Astrocyte of the spinal cord (primary cell): ENCODE results near the gene INTS7.

Source experiments
- DNase-seq: peaks from one replicate; pipeline ENCODE4 v3.0.0; 2011; ENCODE audit warnings: low read depth, low spot score
- H3K4me3 ChIP-seq: 2 replicates; pipeline ENCODE4 v1.5.1; 2011; ENCODE audit warnings: low read depth, mild to moderate bottlenecking, low read length, moderate library complexity
- CTCF ChIP-seq: IDR thresholded peaks from 2 replicates; pipeline ENCODE4 v1.5.1; 2012; ENCODE audit warnings: low read depth, mild to moderate bottlenecking, low read length, inconsistent platforms
- in situ Hi-C: cut with HindIII; loops from 2 replicates; pipeline ENCODE4 v1.10.0; 2017; ENCODE audit warnings: low sequenced_read_pairs

Gene INTS7

DNA sequence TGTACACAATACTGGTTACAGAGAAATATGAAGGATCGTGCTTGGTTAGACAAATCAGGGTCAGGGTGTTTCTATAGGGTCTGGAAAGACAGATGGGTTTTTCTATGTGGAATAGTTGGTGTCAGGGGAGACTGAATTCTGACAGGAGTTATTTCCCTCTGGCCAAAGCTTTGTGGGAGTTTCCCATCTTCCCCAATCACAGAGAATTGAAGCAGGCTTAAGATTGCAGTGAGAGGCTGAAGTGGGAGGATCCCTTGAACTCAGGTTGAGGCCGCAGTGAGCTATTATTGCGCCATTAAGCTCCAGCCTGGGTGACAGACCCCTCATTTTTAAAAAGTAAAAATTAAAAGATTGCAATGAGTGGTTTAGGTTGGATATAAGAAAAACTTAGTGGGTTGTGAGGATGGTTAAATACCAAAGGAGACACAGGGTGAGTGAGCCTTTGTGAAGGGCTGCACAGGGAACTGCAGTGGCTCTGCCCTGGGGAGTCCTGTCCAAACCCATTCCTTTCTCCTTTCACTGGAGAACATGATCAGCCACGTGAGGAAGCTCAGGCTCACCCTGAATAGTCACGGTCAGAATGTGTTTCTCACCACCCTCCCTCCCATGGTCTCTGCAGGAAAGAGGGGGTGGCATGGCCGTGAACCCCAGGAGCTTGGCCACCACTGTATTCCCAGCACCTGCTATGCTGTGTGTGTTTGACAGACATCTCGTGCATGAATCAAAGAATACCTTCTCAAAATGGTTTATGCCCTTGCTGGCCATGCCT, 101.2 kb downstream of the INTS7 start:
- TF ChIP-seq CTCF = no peak
- in situ Hi-C loops = no loop called here
- no peak overlapping the region for H3K4me3 ChIP-seq
- no peak for DNase-seq

- no peak for TF ChIP-seq CTCF
- DNase-seq = no peak
- in situ Hi-C loops = no loop called here
- no peak overlapping the region for H3K4me3 ChIP-seq
Observed at GRCh38 chr1:211932933-211933254, 102.5 kb downstream of the INTS7 start.

GRCh38 chr1:211932231-211932932, 103.0 kb downstream of the INTS7 start:
- no peak for TF ChIP-seq CTCF
- no peak for DNase-seq
- H3K4me3 ChIP-seq = no peak overlapping the region
- in situ Hi-C loops = no loop called here

DNA sequence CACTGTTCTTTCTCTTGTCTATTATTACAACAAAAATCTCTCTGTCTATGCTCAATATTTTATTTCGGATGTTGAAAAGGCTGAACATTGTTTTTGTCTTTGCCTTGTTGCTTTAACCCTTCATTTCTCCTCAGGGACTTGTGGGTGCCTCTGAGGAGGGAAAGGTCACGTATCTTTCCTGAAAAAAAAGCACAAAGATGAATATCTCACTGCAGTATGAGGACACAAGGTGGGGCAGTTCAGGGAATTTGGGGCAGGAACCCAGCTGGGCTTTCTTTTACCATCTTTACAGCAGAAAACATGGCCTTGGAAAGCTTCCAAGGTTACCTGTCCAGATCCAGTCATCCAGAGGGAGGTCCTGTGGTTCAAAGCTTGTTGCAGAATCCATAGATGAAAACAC, 105.7 kb downstream of the INTS7 start:
- no peak for DNase-seq
- in situ Hi-C loops = no loop called here
- TF ChIP-seq CTCF = no peak
- no peak overlapping the region for H3K4me3 ChIP-seq

DNA sequence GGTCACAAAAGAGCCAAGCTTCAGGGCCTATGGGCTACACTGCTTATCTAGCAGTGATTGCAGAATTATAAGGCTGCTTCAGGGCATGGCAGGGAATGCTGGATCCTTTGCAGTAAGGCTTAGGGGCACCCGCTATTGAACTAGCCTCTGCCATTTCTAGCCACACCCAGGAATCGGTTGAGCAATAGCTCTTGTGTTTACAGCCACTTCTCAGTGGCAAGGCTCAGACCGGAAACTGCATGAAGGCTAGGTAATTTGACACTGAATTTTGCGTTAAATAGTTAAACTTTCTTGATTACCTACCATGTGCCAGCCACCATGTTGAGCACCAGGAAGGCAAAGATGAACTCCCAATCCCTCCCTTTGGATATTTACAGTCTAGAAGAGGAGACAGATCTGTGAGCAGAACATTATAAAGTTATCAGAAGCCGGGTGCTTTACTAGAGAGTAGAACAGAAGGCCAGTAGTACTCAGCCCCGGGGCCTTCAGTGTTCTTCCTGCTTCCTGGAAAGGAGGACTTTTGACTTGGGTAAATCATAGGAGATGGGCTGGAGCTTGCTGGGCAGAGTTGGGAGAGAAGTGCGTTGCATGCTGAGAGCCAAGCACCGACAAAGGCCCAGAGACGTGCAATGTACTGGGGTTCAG, 106.2 kb downstream of the INTS7 start:
- DNase-seq = no peak
- H3K4me3 ChIP-seq = no peak overlapping the region
- no peak for TF ChIP-seq CTCF
- in situ Hi-C loops = no loop called here

DNA sequence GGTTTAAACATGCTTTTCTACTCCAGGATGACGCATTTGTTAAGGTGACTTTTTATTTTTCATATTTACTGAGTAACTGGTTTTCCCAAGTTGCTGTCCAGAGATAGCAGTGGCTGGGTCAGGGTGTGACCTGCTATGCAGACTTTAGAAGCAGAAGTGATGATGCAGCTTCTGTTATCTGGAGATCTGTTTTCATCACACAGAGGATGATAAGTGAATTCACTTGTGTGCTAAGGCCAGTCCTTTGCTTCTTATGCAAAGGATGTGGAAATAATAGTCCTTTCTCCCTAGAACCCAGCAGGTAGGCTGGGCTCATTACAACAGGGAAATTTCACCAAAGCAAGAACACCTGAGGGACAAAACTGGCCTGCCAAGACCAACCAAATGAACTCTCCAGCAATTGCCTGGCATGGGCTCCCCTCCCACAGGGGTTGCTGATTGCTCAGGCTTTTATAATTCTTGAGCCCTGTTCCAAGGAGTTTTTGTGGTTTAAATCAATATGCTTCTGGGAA, 107.0 kb downstream of the INTS7 start:
- in situ Hi-C loops = no loop called here

More for the DNA sequence above, 107.0 kb downstream of the INTS7 start:
- no peak for TF ChIP-seq CTCF
- no peak overlapping the region for H3K4me3 ChIP-seq
- DNase-seq = no peak
